Nephron (organoid): ENCODE data around the gene SMAD5.
A peak's percentile ranks its signal among the peaks of the same experiment; 100 is the strongest.

Experiments used
- H3K27ac Mint-ChIP-seq, 3 experiments: 2 replicates each; pipeline ENCODE4 v1.8.0; 2020; ENCODE audit warnings: mixed read lengths in 3 of 3, mild to moderate bottlenecking in 2 of 3, moderate library complexity in 1 of 3
- H3K27me3 Mint-ChIP-seq: 2 replicates; pipeline ENCODE4 v1.8.0; 2021; ENCODE audit warnings: low read depth, mild to moderate bottlenecking, moderate library complexity, mixed read lengths
- H3K36me3 Mint-ChIP-seq: 2 replicates; pipeline ENCODE4 v1.8.0; 2020; ENCODE audit warnings: low read depth, mixed read lengths
- H3K4me1 Mint-ChIP-seq: 2 replicates; pipeline ENCODE4 v1.8.0; 2020; ENCODE audit warnings: mixed read lengths
- H3K4me3 Mint-ChIP-seq, 3 experiments: 2 replicates each; pipeline ENCODE4 v1.8.0; 2020; ENCODE audit warnings: mild to moderate bottlenecking in 3 of 3, mixed read lengths in 3 of 3, moderate library complexity in 2 of 3
- H3K9me3 Mint-ChIP-seq: 2 replicates; pipeline ENCODE4 v1.8.0; 2020; ENCODE audit warnings: mixed read lengths
- TF ChIP-seq, protein P1 (sequence below), 3 experiments: fragments of 200-600 bp; sonication (generic); IDR thresholded peaks; one replicate each; pipeline ENCODE4 v1.5.0; 2021; ENCODE audit warnings: antibody characterized with exemption in 3 of 3; ENCODE audit not compliant: unreplicated experiment in 3 of 3

Gene SMAD5

GRCh38 chr5:136132557-136133221 lies at the start of gene SMAD5:
TSS of gene SMAD5 (plus strand) at chr5:136132845. CDS start at chr5:136153761, 20,916 bp downstream.
- Mint-ChIP-seq H3K27me3 (peaks cover 4% of the 10 kb centered on the region), H3K4me3 (peak within 1 kb of the TSS; percentile 95 to 99 (median 97)), H3K4me1 (peaks cover 72% of the 10 kb centered on the region), H3K36me3 (peaks cover 3% of the 10 kb centered on the region), H3K27ac (peak within 1 kb of the TSS; percentile 98 to 100 (median 99)), H3K9me3 (no peaks in the 10 kb centered on the region)
- TF ChIP-seq, protein P1, sequence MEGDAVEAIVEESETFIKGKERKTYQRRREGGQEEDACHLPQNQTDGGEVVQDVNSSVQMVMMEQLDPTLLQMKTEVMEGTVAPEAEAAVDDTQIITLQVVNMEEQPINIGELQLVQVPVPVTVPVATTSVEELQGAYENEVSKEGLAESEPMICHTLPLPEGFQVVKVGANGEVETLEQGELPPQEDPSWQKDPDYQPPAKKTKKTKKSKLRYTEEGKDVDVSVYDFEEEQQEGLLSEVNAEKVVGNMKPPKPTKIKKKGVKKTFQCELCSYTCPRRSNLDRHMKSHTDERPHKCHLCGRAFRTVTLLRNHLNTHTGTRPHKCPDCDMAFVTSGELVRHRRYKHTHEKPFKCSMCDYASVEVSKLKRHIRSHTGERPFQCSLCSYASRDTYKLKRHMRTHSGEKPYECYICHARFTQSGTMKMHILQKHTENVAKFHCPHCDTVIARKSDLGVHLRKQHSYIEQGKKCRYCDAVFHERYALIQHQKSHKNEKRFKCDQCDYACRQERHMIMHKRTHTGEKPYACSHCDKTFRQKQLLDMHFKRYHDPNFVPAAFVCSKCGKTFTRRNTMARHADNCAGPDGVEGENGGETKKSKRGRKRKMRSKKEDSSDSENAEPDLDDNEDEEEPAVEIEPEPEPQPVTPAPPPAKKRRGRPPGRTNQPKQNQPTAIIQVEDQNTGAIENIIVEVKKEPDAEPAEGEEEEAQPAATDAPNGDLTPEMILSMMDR (IDR thresholded peaks at IDR 0.05; ENCODE audit: unreplicated experiment in 3 of 3) = no peak

DNA sequence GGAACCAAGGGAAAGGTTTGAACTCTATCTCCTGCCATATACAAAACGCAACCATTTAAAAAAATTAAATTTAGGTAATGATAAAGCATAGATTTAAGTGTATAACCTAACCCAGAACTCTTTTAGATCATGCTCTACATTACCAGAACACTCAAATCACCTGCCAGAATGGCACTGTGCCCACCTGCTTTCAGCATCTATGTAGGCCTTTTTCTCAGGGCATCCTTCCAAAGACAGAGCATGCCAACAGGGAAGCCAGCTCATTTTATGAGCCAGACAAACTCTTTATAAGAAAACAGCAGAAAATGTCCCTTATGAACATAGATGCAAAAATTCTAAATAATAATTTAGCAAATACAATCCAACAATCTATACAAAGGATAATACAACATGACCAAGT lies 47.9 kb upstream of the SMAD5 start:
- Mint-ChIP-seq H3K27ac (no peak overlapping the region), H3K4me3 (no peak overlapping the region), H3K9me3 (no peaks in the 10 kb centered on the region), H3K36me3 (no peaks in the 10 kb centered on the region), H3K4me1 (peaks cover 38% of the 10 kb centered on the region), H3K27me3 (peaks cover 5% of the 10 kb centered on the region)
- TF ChIP-seq, protein P1 (IDR thresholded peaks at IDR 0.05; ENCODE audit: unreplicated experiment in 3 of 3) = no peak

GRCh38 chr5:136086783-136087566 lies 45.7 kb upstream of the SMAD5 start:
- Mint-ChIP-seq H3K27ac (peak overlapping the region in 2 of 3 experiments; percentile 9 to 92), H3K36me3 (no peaks in the 10 kb centered on the region), H3K27me3 (peaks cover 3% of the 10 kb centered on the region), H3K4me1 (peaks cover 42% of the 10 kb centered on the region), H3K9me3 (no peaks in the 10 kb centered on the region), H3K4me3 (no peak overlapping the region)
- TF ChIP-seq, protein P1 (IDR thresholded peaks at IDR 0.05; ENCODE audit: unreplicated experiment in 3 of 3) = no peak

- TF ChIP-seq, protein P1 (IDR thresholded peaks at IDR 0.05; ENCODE audit: unreplicated experiment in 3 of 3) = no peak
- no peaks in the 10 kb centered on the region for H3K36me3 Mint-ChIP-seq
- H3K27me3 Mint-ChIP-seq = peaks cover 3% of the 10 kb centered on the region
- H3K9me3 Mint-ChIP-seq = no peaks in the 10 kb centered on the region
- H3K4me1 Mint-ChIP-seq = peaks cover 42% of the 10 kb centered on the region
- peak overlapping the region in 2 of 3 experiments; percentile 9 to 92 for H3K27ac Mint-ChIP-seq
- peak overlapping the region in 1 of 3 experiments; percentile 29 for H3K4me3 Mint-ChIP-seq
Observed at GRCh38 chr5:136087961-136088871, 44.4 kb upstream of the SMAD5 start.

- Mint-ChIP-seq H3K27ac (peak overlapping the region; percentile 9 to 70 (median 64)), H3K9me3 (no peaks in the 10 kb centered on the region), H3K36me3 (no peaks in the 10 kb centered on the region), H3K4me3 (no peak overlapping the region), H3K4me1 (peaks cover 41% of the 10 kb centered on the region), H3K27me3 (peaks cover 3% of the 10 kb centered on the region)
- TF ChIP-seq, protein P1 (IDR thresholded peaks at IDR 0.05; ENCODE audit: unreplicated experiment in 3 of 3) = no peak
Observed at GRCh38 chr5:136089791-136090190, 42.9 kb upstream of the SMAD5 start.
